ENCODE data around the gene LDAH.
"Not testable (repeated sequence)": the region's sequence is repeated elsewhere in the genome, so short reads cannot be mapped to it uniquely, and the experiment has no call there.

Gene LDAH

GRCh38 chr2:20724500-20725053 lies 98.3 kb downstream of the LDAH start:
- no peak overlapping the region for H3K4me3 ChIP-seq (ENCODE audit: low read depth, low read length)

GRCh38 chr2:20723543-20723942 lies 99.4 kb downstream of the LDAH start:
- H3K4me3 ChIP-seq (ENCODE audit: low read depth, low read length): no peak overlapping the region

- H3K4me3 ChIP-seq (ENCODE audit: low read depth, low read length): no peak overlapping the region
These were observed 100.2 kb downstream of the LDAH start for GRCh38 chr2:20722592-20723240.

- no peak overlapping the region for H3K4me3 ChIP-seq (ENCODE audit: low read depth, low read length)
These were observed 105.3 kb downstream of the LDAH start for GRCh38 chr2:20717641-20718040.

GRCh38 chr2:20716164-20716563 lies 106.7 kb downstream of the LDAH start:
- not testable (repeated sequence) for H3K4me3 ChIP-seq (ENCODE audit: low read depth, low read length)

GRCh38 chr2:20714412-20714811 lies 108.5 kb downstream of the LDAH start:
- H3K4me3 ChIP-seq (ENCODE audit: low read depth, low read length): not testable (repeated sequence)

- H3K4me3 ChIP-seq (ENCODE audit: low read depth, low read length): not testable (repeated sequence)
These were observed 109.3 kb downstream of the LDAH start for GRCh38 chr2:20713585-20713984.

GRCh38 chr2:20711641-20712040 lies 111.3 kb downstream of the LDAH start:
- H3K4me3 ChIP-seq (ENCODE audit: low read depth, low read length): not testable (repeated sequence)

GRCh38 chr2:20707601-20708000 lies 115.3 kb downstream of the LDAH start:
- H3K4me3 ChIP-seq (ENCODE audit: low read depth, low read length): no peak overlapping the region

- H3K4me3 ChIP-seq (ENCODE audit: low read depth, low read length): no peak overlapping the region
These were observed 116.1 kb downstream of the LDAH start for GRCh38 chr2:20706786-20707185.

- H3K4me3 ChIP-seq (ENCODE audit: low read depth, low read length): no peak overlapping the region
These were observed 116.7 kb downstream of the LDAH start for GRCh38 chr2:20706217-20706616.

- no peak overlapping the region for H3K4me3 ChIP-seq (ENCODE audit: low read depth, low read length)
These were observed 118.0 kb downstream of the LDAH start for GRCh38 chr2:20704886-20705285.

- no peak overlapping the region for H3K4me3 ChIP-seq (ENCODE audit: low read depth, low read length)
These were observed 120.3 kb downstream of the LDAH start for GRCh38 chr2:20702563-20702962.

GRCh38 chr2:20698916-20699613 lies 123.8 kb downstream of the LDAH start:
- no peak overlapping the region for H3K4me3 ChIP-seq (ENCODE audit: low read depth, low read length)

- no peak overlapping the region for H3K4me3 ChIP-seq (ENCODE audit: low read depth, low read length)
These were observed 125.5 kb downstream of the LDAH start for GRCh38 chr2:20697322-20697934.

GRCh38 chr2:20696366-20696765 lies 126.5 kb downstream of the LDAH start:
- H3K4me3 ChIP-seq (ENCODE audit: low read depth, low read length): no peak overlapping the region

- H3K4me3 ChIP-seq (ENCODE audit: low read depth, low read length): no peak overlapping the region
These were observed 129.6 kb downstream of the LDAH start for GRCh38 chr2:20693317-20693716.

GRCh38 chr2:20692081-20692480 lies 130.8 kb downstream of the LDAH start:
- no peak overlapping the region for H3K4me3 ChIP-seq (ENCODE audit: low read depth, low read length)

GRCh38 chr2:20691076-20691734 lies 131.7 kb downstream of the LDAH start:
- no peak overlapping the region for H3K4me3 ChIP-seq (ENCODE audit: low read depth, low read length)

GRCh38 chr2:20689428-20690264 lies 133.3 kb downstream of the LDAH start:
- H3K4me3 ChIP-seq (ENCODE audit: low read depth, low read length): no peak overlapping the region
